ENCODE results near the gene PCDHGB2.
"Not testable (repeated sequence)": the region's sequence is repeated elsewhere in the genome, so short reads cannot be mapped to it uniquely, and the experiment has no call there.

- TF ChIP-seq EZH2 (IDR thresholded peaks at IDR 0.05; ENCODE audit: low read length, unreplicated experiment); CTCF (conservative IDR thresholded peaks at IDR 0.05; ENCODE audit: low read depth, low read length): not testable (repeated sequence)
Measured at GRCh38 chr5:141316963-141317362, 42.8 kb upstream of the PCDHGB2 start.
